Measurements from ENCODE around the gene ABL1.
"Not testable (repeated sequence)": the region's sequence is repeated elsewhere in the genome, so short reads cannot be mapped to it uniquely, and the experiment has no call there.

Gene ABL1

GRCh38 chr9:130794923-130795495 is 40.0 kb upstream of the ABL1 start:
- no peak for TF ChIP-seq CTCF (IDR thresholded peaks at IDR 0.05; ENCODE audit: borderline replicate concordance, insufficient read depth, low read depth, low read length)
- no peak overlapping the region for H3K4me3 ChIP-seq (ENCODE audit: low read depth, low read length)

GRCh38 chr9:130803116-130803515 is 31.9 kb upstream of the ABL1 start:
- not testable (repeated sequence) for H3K4me3 ChIP-seq (ENCODE audit: low read depth, low read length)

- H3K4me3 ChIP-seq (ENCODE audit: low read depth, low read length), result no peak overlapping the region
- no peak for TF ChIP-seq CTCF (IDR thresholded peaks at IDR 0.05; ENCODE audit: borderline replicate concordance, insufficient read depth, low read depth, low read length)
Measured at GRCh38 chr9:130805510-130806326, 29.3 kb upstream of the ABL1 start.

- no peak for TF ChIP-seq CTCF (IDR thresholded peaks at IDR 0.05; ENCODE audit: borderline replicate concordance, insufficient read depth, low read depth, low read length)
- H3K4me3 ChIP-seq (ENCODE audit: low read depth, low read length), result no peak overlapping the region
Measured at GRCh38 chr9:130806327-130806716, 28.7 kb upstream of the ABL1 start.

GRCh38 chr9:130810609-130811136 is 24.4 kb upstream of the ABL1 start:
- H3K4me3 ChIP-seq (ENCODE audit: low read depth, low read length), result no peak overlapping the region
- TF ChIP-seq CTCF (IDR thresholded peaks at IDR 0.05; ENCODE audit: borderline replicate concordance, insufficient read depth, low read depth, low read length), result no peak

DNA sequence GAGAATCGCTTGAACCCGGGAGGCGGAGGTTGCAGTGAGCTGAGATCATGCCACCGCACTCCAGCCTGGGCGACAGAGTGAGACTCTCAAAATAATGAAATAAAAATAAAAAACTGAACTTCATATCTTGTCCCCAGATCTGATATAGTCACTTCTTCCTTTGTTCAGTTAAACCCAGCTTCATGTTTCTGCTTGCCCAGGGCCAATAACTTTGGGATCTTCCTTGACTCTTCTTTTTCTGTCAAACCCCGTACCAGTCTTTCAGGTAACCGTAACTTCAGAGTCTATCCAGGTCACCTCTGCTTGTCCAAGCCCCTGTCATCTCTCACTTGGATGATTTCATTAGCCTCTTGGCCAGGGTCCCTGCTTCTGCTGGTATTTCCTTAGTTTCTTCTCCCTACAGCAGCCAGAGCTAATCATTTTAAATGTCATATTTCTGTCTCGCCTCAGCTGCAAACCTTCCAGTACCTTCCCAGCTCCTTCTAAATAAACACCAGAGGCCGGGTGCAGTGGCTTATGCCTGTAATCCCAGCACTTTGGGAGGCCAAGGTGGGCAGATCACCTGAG is 19.7 kb upstream of the ABL1 start:
- no peak for TF ChIP-seq CTCF (IDR thresholded peaks at IDR 0.05; ENCODE audit: borderline replicate concordance, insufficient read depth, low read depth, low read length)
- H3K4me3 ChIP-seq (ENCODE audit: low read depth, low read length), result no peak overlapping the region

- no peak overlapping the region for H3K4me3 ChIP-seq (ENCODE audit: low read depth, low read length)
- TF ChIP-seq CTCF (IDR thresholded peaks at IDR 0.05; ENCODE audit: borderline replicate concordance, insufficient read depth, low read depth, low read length), result no peak
Measured at GRCh38 chr9:130817914-130818313, 17.1 kb upstream of the ABL1 start.
